GM18907 (cell line): ENCODE measurements around the gene FDPS.
A peak's percentile ranks its signal among the peaks of the same experiment; 100 is the strongest.

Experiments used
- ATAC-seq: cut with Tn5 transposase; IDR thresholded peaks from one replicate; pipeline ENCODE4 v1.9.1; 2021; ENCODE audit warnings: mild to moderate bottlenecking, moderate library complexity; ENCODE audit not compliant: unreplicated experiment

The FDPS gene

DNA sequence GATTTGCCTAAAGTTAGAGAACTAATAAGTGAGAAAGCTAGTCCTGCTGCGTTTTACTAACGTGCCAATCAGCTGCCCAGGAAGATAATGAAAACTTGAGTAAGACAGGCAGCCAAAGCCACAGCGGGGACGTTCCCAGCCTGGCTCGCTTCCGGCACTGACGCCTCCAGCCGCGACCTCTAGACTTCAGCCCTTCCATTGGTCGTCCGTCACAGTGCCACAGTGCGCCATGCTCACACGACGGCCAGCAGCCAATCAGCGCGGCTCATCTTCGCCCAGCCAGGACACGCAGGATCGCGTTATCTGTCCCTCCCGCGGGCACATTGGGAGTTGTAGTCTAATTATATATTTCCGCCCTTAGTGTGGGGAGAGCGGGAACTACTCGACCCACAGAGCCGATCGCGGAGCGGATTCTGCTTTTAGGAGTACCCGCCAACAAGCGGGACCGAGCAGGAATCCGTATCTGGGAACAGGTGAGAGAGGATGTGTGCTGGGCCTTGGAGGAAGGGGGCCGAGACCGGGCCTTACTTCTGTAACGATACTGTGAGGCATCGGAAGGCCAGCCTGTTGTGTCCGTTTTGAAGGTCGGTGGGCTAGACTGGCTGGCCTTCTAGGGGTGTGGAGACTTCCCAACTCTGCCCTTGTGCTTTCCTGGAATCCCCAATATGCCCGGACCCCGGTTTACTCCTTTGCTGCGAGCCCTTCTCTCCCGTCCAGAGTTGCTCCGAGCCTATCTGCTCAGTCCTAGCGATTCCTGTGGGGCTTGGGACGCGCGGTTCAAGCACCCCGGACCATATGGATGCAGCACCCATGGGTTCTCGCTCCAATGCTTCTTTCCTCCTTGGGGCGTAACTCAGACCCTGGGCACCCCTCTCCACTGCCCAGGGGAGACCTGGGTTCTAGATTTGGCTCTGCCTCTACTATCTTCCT, at the start of gene FDPS:
FDPS (plus strand) TSS at position 374 of the 930 bp plus-strand sequence. CDS start 924 bp downstream, outside the sequence.
- peak; percentile 89 for ATAC-seq

DNA sequence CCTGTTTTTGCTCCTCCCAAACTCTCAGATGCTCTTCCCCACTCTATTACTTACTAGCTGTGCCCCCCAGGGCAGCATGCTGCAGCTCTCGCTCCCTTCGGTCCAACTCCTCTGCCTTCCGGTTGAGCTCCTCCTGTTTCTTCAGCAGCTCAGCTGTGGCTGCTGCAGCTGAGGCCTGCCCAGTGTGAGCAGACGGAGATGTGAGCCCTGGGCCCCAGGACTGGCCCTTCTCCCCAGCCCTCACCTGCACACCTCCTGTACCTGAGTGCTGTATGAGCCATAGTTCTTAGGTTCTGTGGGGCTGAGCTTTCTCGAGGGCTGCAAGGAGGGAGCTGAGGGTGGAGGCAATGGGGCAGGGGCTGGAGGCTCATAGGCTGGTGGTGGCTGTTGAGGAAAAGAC, 48.4 kb upstream of the FDPS start:
- no peak for ATAC-seq

GRCh38 chr1:155261493-155261851, 47.2 kb upstream of the FDPS start:
- peak; percentile 19 for ATAC-seq

GRCh38 chr1:155261852-155262673, 46.6 kb upstream of the FDPS start, which contains the start of gene SCAMP3:
Gene SCAMP3 (minus strand): TSS chr1:155262360. CDS start chr1:155262151, 209 bp downstream.
- peak; percentile 89 for ATAC-seq

DNA sequence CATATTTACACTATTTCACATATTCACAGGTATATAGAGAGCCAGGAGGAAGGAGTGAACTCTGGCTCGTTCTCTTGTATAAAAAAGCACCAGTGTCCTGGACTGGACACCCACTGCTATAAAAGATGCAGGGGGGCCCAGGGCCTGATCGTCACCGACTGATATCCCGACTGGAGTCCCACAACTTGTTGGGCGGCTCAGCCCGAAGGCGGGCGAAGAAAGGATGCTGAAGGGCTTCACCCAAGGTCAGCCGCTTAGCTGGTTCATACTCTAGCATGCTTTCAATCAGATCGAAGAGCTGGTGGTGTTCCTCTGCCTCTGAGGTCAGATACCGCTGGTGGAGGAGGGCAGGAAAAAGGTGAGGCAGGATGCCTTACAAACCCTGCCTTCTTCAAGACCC, 45.6 kb upstream of the FDPS start:
- ATAC-seq, result no peak

DNA sequence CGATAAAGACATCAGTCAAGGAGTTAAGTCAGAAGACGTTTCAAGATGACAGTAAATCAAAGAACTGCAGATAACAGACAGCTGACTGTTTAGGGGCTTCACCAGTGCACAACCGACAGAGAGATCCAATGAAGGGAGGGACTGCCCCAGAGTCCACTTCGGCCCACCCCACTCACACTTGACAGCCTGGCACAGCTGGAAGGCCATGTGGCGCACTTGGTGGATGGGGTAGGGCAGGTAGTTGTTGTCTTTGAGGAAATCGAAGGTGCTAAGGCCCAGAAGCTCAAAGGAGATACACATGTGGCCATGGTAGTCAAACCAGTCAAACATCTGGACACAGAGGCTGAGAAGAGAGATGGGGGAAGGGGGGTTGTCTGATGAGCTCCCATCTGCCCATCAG, 42.1 kb upstream of the FDPS start:
- ATAC-seq, result no peak

- ATAC-seq, result no peak
Observed at GRCh38 chr1:155267373-155267772, 41.3 kb upstream of the FDPS start.

GRCh38 chr1:155268630-155269029, 40.0 kb upstream of the FDPS start:
- ATAC-seq, result no peak

DNA sequence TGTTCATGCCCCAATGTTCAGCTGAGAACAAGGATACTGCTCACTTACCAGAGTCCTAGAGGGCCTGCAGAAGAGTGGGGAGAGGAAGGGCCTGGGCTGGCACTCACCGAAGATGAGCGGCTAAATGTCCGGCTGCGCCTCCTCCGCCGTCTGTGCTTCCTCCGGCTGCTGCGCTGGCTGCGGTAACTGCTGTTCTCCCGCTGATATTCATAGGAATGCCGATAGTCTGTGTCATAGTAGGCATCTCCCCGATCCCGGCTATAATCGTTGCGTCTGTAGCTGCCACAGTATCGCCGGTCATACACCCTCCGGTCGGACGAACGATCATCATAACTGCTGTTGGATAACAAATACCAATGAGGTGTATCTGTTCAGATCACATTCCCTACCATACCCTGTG, 39.3 kb upstream of the FDPS start:
- ATAC-seq, result no peak

GRCh38 chr1:155272466-155273342, 36.0 kb upstream of the FDPS start:
- ATAC-seq, result peak; percentile 33

- peak; percentile 70 for ATAC-seq
Observed at GRCh38 chr1:155273343-155274245, 35.1 kb upstream of the FDPS start, which contains the start of gene CLK2. Gene CLK2 (minus strand): TSS chr1:155273504. CDS start chr1:155270977, 2,527 bp downstream.

DNA sequence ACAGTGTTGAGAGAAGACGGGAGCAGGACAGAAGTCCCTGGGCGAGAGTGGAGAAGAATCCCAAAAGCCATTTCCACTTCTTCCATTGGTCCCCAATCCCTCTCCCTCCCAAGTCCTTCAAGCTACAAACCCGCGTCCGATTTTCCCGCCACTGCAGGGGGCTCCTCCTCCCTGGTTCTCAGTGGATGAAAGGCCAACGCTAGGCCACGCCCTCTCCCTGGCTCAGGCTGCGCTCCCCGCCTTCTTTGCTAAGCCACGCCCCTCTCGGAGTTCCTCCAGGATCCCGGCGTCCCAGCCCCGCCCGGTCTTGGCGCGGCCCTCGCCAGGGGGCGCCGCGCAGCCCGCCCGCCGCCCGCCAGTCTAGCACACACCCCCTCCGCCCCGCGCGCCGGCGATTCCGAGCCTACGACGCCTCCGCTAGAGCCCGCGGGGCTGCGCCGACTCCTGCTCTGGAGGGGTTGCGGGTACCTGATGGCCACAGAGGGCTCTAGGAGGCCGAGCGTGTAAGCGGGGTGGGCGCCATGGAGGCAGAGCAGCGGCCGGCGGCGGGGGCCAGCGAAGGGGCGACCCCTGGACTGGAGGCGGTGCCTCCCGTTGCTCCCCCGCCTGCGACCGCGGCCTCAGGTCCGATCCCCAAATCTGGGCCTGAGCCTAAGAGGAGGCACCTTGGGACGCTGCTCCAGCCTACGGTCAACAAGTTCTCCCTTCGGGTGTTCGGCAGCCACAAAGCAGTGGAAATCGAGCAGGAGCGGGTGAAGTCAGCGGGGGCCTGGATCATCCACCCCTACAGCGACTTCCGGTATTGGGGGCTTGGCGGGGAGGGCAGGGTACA, 31.4 kb upstream of the FDPS start, which contains the start of gene HCN3:
HCN3 (plus strand) TSS at position 394 of the 832 bp plus-strand sequence; CDS start at position 522, 128 bp downstream.
- peak; percentile 71 for ATAC-seq

- no peak for ATAC-seq
Observed at GRCh38 chr1:155277902-155278688, 30.6 kb upstream of the FDPS start.

- no peak for ATAC-seq
Observed at GRCh38 chr1:155278689-155279160, 29.9 kb upstream of the FDPS start.

GRCh38 chr1:155279268-155279667, 29.4 kb upstream of the FDPS start:
- no peak for ATAC-seq

DNA sequence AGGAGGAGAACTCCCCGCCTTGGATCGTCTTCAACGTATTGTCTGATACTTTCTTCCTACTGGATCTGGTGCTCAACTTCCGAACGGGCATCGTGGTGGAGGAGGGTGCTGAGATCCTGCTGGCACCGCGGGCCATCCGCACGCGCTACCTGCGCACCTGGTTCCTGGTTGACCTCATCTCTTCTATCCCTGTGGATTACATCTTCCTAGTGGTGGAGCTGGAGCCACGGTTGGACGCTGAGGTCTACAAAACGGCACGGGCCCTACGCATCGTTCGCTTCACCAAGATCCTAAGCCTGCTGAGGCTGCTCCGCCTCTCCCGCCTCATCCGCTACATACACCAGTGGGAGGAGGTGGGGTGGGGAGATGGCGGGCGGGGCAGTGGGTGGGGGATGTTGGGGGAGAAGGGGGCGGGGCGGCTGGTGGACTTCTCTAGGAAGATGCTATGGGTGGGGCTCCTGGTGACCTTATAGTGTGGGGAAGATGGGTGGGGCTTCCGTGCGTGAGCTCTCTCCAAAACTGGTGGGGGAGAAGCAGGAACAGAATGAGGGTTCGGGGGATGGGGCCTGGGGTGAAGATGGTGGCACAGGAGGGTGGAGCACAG, 26.1 kb upstream of the FDPS start:
- no peak for ATAC-seq

DNA sequence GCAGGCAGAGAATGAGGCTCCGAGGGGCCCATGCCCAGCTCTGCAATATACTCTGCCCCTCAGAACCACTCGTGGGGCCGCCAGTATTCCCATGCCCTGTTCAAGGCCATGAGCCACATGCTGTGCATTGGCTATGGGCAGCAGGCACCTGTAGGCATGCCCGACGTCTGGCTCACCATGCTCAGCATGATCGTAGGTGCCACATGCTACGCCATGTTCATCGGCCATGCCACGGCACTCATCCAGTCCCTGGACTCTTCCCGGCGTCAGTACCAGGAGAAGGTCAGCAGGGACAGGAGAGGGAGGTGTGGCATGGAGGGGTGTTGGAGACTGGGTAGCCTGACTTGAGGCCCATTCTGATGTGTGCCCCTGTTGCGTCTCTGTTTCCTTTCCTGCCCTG, 24.2 kb upstream of the FDPS start:
- ATAC-seq, result no peak
